NB4 (cell line): ENCODE data around the gene GPBP1.
"Not testable (repeated sequence)": the region's sequence is repeated elsewhere in the genome, so short reads cannot be mapped to it uniquely, and the experiment has no call there.

Experiments used
- DNase-seq: peaks from one replicate; pipeline ENCODE4 v3.0.0; 2010; ENCODE audit warnings: low read depth
- H3K4me3 ChIP-seq: one replicate; pipeline ENCODE4 v1.5.1; 2011; ENCODE audit warnings: mild to moderate bottlenecking, low read depth, low read length, moderate library complexity
- CTCF ChIP-seq: IDR thresholded peaks from one replicate; pipeline ENCODE4 v1.5.1; 2012; ENCODE audit warnings: low read depth, low read length
- MAX ChIP-seq: IDR thresholded peaks from 2 replicates; pipeline ENCODE4 v1.6.1; 2011; ENCODE audit warnings: low read depth, low read length
- MYC ChIP-seq: IDR thresholded peaks from 2 replicates; pipeline ENCODE4 v1.6.1; 2011; ENCODE audit warnings: low read depth, low read length
- POLR2A ChIP-seq: IDR thresholded peaks from 2 replicates; pipeline ENCODE4 v1.6.1; 2011; ENCODE audit warnings: mild to moderate bottlenecking; ENCODE audit not compliant: insufficient read length; ENCODE audit errors: extremely low read depth

Gene GPBP1

DNA sequence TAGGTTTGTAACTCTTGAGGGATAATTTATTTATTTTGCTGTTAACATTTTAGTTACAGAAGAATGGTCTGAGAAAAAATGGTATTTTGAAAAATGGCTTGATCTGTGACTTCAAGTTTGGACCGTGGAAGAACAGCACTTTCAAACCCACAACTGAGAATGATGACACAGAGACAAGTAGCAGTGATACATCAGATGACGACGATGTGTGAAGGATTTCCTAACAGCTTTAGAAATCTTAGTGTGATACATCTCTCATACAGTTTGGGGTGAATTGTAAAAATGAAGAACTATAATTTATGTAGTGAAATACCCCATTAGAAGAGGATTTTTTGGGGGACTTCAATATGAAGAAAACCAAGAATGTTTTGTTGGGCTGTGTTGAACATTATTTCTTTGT, 88.7 kb downstream of the GPBP1 start:
- H3K4me3 ChIP-seq = no peak overlapping the region
- no peak for TF ChIP-seq CTCF
- TF ChIP-seq MYC = no peak
- TF ChIP-seq MAX = no peak
- TF ChIP-seq POLR2A = no peak
- DNase-seq = no peak

- no peak for TF ChIP-seq MYC
- no peak for TF ChIP-seq POLR2A
- no peak for TF ChIP-seq MAX
- no peak for TF ChIP-seq CTCF
- DNase-seq = no peak
- no peak overlapping the region for H3K4me3 ChIP-seq
Measured at GRCh38 chr5:57267805-57268204, 93.9 kb downstream of the GPBP1 start.

GRCh38 chr5:57276353-57276752, 102.5 kb downstream of the GPBP1 start:
- no peak for DNase-seq
- TF ChIP-seq MYC (no peak), MAX (no peak), POLR2A (no peak), CTCF (no peak)
- H3K4me3 ChIP-seq = no peak overlapping the region

DNA sequence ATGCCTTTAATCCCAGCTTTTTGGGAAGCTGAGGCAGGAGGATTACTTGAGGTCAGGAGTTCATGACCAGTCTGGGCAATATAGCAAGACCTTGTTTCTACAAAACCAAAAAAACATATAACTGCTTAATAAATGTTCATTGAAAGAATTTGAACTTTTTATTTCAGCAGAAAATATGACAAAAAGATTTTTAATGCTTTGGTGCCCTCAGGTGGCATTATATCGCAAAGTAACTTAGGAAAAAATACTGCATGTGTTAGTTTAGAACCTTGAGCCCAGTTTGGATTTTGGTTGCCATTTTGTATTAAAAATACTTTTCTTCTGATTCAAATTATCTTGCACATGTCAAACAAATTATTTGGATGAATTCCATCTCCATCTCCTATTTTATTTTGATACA, 103.2 kb downstream of the GPBP1 start:
- H3K4me3 ChIP-seq = no peak overlapping the region
- TF ChIP-seq MYC = no peak
- no peak for TF ChIP-seq CTCF
- TF ChIP-seq MAX = no peak
- no peak for TF ChIP-seq POLR2A
- peak; percentile 26 for DNase-seq

GRCh38 chr5:57280853-57281252, 107.0 kb downstream of the GPBP1 start:
- H3K4me3 ChIP-seq = no peak overlapping the region
- DNase-seq = no peak
- TF ChIP-seq POLR2A = no peak
- TF ChIP-seq CTCF = no peak
- TF ChIP-seq MYC = no peak
- no peak for TF ChIP-seq MAX

DNA sequence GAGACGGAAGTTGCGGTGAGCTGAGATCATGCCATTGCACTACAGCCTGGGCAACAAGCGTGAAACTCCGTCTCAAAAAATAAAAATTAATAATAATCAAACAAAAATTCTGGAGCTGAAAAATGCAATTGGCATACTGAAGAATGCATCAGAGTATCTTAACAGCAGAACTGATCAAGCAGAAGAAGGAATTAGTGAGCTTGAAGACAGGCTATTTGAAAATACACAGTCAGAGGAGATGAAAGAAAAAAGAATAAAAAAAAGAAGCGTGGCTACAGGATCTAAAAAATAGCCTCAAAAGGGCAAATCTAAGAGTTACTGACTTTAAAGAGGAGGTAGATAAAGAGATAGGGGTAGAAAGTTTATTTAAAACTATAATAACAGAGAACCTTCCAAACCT, 111.2 kb downstream of the GPBP1 start:
- DNase-seq, H3K4me3 ChIP-seq: not testable (repeated sequence)
